ENCODE data around the gene ACER1.
A peak's percentile ranks its signal among the peaks of the same experiment; 100 is the strongest.
"Not testable (repeated sequence)": the region's sequence is repeated elsewhere in the genome, so short reads cannot be mapped to it uniquely, and the experiment has no call there.

The ACER1 gene

DNA sequence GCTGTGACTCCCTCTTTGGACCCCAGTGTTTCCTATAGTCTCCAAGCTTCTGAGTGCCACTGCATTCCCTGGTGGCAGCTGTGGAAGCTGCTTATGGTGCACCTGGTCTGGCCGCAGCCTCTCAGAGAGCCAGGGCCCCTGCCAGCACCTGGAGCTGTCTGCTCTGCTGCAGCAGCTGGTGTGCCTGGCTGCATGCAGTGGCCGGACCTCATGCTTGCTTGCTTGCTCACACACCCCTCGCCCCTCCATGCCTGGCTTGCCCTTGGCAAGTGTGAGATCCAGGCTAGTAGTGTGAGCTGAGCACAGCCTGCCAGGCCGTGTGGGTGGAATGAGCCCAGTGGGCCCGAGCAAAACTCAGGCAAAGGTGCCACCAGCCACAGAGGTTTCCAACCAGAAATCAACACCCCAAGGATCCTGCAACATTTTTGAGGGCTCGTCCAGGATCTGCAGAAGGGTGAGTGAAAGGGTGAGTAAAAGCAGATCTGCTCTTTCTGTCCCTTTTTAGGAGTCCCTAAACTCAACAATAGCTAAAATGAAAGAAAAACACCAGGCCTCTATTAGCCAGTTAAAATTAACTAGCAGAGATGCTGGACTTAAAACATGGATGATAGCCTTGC, 46.0 kb downstream of the ACER1 start:
- peaks cover 49% of the 10 kb centered on the region for H3K9me3 ChIP-seq (ENCODE audit: control insufficient read depth, insufficient read depth, low read length)
- no peaks in the 10 kb centered on the region for H3K4me1 ChIP-seq (ENCODE audit: control insufficient read depth, insufficient read depth, low read length)
- H3K27me3 ChIP-seq (ENCODE audit: control insufficient read depth, insufficient read depth, low read length) = no peaks in the 10 kb centered on the region
- H3K36me3 ChIP-seq (ENCODE audit: control insufficient read depth, insufficient read depth, low read length) = no peaks in the 10 kb centered on the region
- no peak overlapping the region for H3K9ac ChIP-seq (ENCODE audit: low read depth, low read length)
- no peak overlapping the region for H3K27ac ChIP-seq (ENCODE audit: low read depth, low read length)
- H3K4me3 ChIP-seq (ENCODE audit: low read depth, low read length) = no peak overlapping the region

DNA sequence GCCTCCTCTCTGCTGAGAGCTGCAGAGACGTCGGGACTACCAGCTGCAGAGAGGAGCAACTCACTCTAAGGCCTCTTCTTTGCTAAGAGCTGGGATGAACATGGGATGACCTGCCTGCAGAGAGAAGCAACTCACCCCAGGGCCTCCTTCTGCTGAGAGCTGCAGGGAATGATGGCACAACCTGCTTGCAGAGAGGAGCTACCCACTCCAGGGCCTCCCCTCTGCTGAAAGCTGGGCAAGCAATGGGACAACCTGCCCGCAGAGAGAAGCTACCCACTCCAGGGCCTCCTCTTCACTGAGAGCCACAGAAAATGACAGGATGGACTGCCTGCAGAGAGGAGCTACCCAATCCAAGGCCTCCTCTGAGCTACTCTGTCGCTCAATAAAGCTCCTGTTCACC, 46.7 kb downstream of the ACER1 start:
- peaks cover 42% of the 10 kb centered on the region for H3K9me3 ChIP-seq (ENCODE audit: control insufficient read depth, insufficient read depth, low read length)
- no peaks in the 10 kb centered on the region for H3K36me3 ChIP-seq (ENCODE audit: control insufficient read depth, insufficient read depth, low read length)
- H3K4me3 ChIP-seq (ENCODE audit: low read depth, low read length) = no peak overlapping the region
- H3K27me3 ChIP-seq (ENCODE audit: control insufficient read depth, insufficient read depth, low read length) = no peaks in the 10 kb centered on the region
- no peaks in the 10 kb centered on the region for H3K4me1 ChIP-seq (ENCODE audit: control insufficient read depth, insufficient read depth, low read length)
- no peak overlapping the region for H3K27ac ChIP-seq (ENCODE audit: low read depth, low read length)
- no peak overlapping the region for H3K9ac ChIP-seq (ENCODE audit: low read depth, low read length)

DNA sequence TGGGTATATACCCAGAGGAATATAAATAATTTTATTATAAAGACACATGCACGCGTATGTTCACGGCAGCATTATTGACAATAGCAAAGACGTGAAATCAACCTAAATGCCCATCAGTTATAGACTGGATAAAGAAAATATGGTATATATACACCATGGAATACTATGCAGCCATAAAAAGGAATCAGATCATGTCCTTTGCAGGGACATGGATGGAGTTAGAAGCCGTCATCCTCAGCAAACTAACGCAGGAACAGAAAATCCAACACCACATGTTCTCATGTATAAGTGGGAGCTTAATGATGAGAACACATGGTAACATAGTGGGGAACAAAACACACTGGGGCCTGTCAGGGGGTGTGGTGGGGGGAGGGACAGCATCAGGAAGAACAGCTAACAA, 51.0 kb downstream of the ACER1 start:
- peaks cover 22% of the 10 kb centered on the region for H3K9me3 ChIP-seq (ENCODE audit: control insufficient read depth, insufficient read depth, low read length)
- H3K9ac ChIP-seq (ENCODE audit: low read depth, low read length); H3K27ac ChIP-seq (ENCODE audit: low read depth, low read length); H3K4me3 ChIP-seq (ENCODE audit: low read depth, low read length); H3K36me3 ChIP-seq (ENCODE audit: control insufficient read depth, insufficient read depth, low read length); H3K4me1 ChIP-seq (ENCODE audit: control insufficient read depth, insufficient read depth, low read length); H3K27me3 ChIP-seq (ENCODE audit: control insufficient read depth, insufficient read depth, low read length): not testable (repeated sequence)

DNA sequence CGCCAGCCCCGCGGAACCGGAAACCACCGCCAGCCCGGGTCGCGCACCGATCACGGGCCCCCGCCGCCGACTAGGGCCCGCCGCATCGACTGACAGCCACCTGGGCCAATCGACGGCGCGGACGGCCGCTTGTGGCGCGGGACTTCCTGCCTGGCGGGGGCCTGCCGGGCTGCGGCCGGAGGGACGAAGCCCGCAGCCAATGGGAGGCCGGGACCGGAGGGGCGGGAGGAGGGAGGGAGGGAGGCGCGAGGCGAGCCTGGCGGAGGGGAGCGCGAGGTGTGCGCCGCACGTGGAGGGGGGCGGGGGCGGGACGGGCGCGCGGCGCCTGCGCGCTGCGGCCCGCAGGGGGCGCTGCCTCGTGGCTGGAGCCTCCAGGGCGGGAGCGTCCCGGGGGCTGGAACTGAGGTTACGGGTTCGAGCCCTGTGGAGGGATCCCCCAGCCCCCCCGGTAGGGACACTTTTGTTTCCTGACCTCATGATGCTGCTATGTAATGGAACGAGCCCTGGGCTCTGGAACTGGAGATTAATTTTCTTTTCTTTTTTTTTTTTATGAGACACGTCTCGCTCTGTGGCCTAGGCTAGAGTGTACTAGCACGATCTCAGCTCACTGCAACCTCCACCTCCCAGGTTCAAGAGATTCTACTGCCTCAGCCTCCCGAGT, 53.4 kb downstream of the ACER1 start, which contains the start of gene MLLT1:
Gene MLLT1, minus strand, starts transcription at position 45 of the 661 bp plus-strand sequence. CDS start 191 bp downstream, outside the sequence.
- Histone ChIP-seq H3K9ac (ENCODE audit: low read depth, low read length) (peak within 1 kb of the TSS; percentile 39), H3K9me3 (ENCODE audit: control insufficient read depth, insufficient read depth, low read length) (peaks cover 5% of the 10 kb centered on the region), H3K4me3 (ENCODE audit: low read depth, low read length) (peak within 1 kb of the TSS; percentile 78), H3K36me3 (ENCODE audit: control insufficient read depth, insufficient read depth, low read length) (peaks cover 5% of the 10 kb centered on the region; the same call in 1 of the 2 replicates), H3K27ac (ENCODE audit: low read depth, low read length) (no peak within 1 kb of the TSS), H3K27me3 (ENCODE audit: control insufficient read depth, insufficient read depth, low read length) (no peaks in the 10 kb centered on the region), H3K4me1 (ENCODE audit: control insufficient read depth, insufficient read depth, low read length) (peaks cover 14% of the 10 kb centered on the region)

DNA sequence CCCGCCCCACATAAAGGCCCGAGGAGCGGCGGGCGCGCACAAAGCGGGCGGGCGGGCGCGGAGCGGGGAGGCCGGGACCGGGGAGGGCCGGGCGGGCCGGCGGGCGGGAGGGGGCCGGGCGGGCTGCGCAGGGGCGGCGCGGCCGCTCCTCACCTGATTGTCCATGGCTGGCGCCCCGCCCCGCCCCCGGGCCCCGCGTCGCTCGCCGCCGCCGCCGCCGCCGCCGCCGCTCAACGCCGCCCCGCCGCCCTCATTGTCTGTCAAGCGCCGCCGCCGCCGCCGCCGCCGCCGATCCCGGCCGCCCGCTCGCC, 53.8 kb downstream of the ACER1 start:
- Histone ChIP-seq H3K4me1 (ENCODE audit: control insufficient read depth, insufficient read depth, low read length) (peaks cover 18% of the 10 kb centered on the region), H3K27me3 (ENCODE audit: control insufficient read depth, insufficient read depth, low read length) (no peaks in the 10 kb centered on the region), H3K9ac (ENCODE audit: low read depth, low read length) (no peak overlapping the region), H3K4me3 (ENCODE audit: low read depth, low read length) (peak overlapping the region; percentile 78; the same call in 1 of the 2 replicates), H3K27ac (ENCODE audit: low read depth, low read length) (no peak overlapping the region), H3K36me3 (ENCODE audit: control insufficient read depth, insufficient read depth, low read length) (peaks cover 5% of the 10 kb centered on the region; the same call in 1 of the 2 replicates), H3K9me3 (ENCODE audit: control insufficient read depth, insufficient read depth, low read length) (peaks cover 5% of the 10 kb centered on the region)

DNA sequence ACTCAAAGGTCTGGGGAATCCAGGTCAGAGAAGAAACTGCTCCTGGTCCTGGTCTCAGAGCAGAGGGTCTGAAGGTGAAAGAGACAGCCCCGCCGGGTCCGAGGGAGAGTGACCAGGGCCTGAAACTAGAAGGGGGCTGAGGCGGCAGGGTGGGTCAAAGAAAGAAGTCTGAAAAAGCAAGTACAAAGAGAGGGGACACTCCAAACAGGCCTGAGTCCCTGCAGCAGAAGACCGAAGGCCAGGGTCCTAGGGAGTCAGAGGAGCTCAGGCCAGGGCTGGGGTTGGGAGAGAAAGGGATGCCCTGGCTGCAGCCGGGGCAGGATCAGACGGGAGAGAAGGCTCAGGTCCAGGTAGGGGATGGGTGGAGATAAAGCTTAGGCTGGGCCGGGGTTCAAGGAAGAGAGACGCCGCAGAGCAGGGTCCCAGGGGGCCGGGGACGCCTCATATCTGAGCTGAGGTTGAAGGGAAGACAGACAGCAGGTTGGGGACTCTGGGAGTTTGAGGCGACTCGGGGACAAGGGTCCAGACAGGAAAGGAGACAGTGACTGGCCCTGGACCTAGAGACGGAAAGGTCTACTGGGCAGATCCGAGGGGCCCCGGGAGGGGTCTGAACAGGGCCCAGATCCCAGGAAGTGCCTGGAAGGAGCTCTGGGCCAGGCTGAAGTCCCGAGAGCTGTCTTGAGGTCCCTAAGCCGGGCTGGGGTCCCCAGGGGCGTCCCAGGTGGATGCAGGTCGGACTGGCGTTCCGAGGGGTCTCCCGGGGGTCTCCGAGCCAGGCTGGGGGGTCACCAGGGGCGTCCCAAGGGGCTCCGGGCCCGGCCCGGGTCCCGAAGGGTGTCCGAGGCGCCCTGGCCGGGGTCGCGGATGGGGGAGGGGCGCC, 54.4 kb downstream of the ACER1 start:
- H3K27ac ChIP-seq (ENCODE audit: low read depth, low read length) = no peak overlapping the region
- H3K27me3 ChIP-seq (ENCODE audit: control insufficient read depth, insufficient read depth, low read length) = no peaks in the 10 kb centered on the region
- H3K4me3 ChIP-seq (ENCODE audit: low read depth, low read length) = peak overlapping the region; percentile 78
- H3K9ac ChIP-seq (ENCODE audit: low read depth, low read length) = peak overlapping the region; percentile 39
- H3K9me3 ChIP-seq (ENCODE audit: control insufficient read depth, insufficient read depth, low read length) = peaks cover 5% of the 10 kb centered on the region
- peaks cover 24% of the 10 kb centered on the region for H3K4me1 ChIP-seq (ENCODE audit: control insufficient read depth, insufficient read depth, low read length)
- H3K36me3 ChIP-seq (ENCODE audit: control insufficient read depth, insufficient read depth, low read length) = peaks cover 5% of the 10 kb centered on the region; the same call in 1 of the 2 replicates

DNA sequence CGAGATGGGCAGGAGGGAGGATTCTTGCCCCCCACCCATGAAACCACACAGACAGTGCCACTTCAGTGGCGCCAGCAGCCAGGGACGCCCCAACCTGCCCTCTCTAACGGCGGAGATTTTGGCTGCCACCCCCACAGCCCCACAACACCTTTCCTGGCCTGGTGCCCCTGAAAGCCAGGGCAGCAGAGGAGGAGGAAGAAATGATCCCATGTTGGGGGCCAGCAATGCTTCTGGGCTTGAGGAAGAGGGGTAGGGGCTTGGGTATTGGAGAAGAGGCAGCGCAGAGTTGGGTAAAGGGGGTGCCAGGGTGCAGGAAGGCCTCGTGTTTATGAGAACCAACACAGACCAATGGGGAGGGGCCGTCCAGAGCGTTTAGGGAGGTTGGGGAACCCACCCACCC, 55.4 kb downstream of the ACER1 start:
- Histone ChIP-seq H3K27me3 (ENCODE audit: control insufficient read depth, insufficient read depth, low read length) (no peaks in the 10 kb centered on the region), H3K9ac (ENCODE audit: low read depth, low read length) (no peak overlapping the region), H3K4me3 (ENCODE audit: low read depth, low read length) (peak overlapping the region; percentile 78; the same call in 1 of the 2 replicates), H3K27ac (ENCODE audit: low read depth, low read length) (no peak overlapping the region), H3K4me1 (ENCODE audit: control insufficient read depth, insufficient read depth, low read length) (peaks cover 32% of the 10 kb centered on the region), H3K9me3 (ENCODE audit: control insufficient read depth, insufficient read depth, low read length) (peaks cover 5% of the 10 kb centered on the region), H3K36me3 (ENCODE audit: control insufficient read depth, insufficient read depth, low read length) (peaks cover 5% of the 10 kb centered on the region; the same call in 1 of the 2 replicates)

DNA sequence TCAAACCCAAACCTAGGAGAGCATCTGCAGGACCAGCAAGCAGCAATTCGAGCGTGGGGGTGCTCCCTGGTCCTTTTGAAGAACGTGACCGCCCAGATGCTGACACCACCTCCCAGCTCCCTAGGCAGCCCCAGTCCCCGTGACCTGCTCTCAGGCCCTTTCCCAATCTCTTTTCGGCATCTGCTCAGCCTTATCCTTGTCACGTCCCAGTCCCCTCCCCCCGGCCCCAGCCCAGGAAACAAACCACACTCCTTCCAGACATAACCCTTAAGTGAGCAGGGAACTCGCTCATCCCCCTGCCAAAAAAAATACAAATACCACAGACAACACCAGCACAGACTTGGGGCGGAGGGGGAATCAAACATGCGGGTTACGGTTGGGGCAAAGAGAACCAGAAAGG, 57.0 kb downstream of the ACER1 start:
- H3K9me3 ChIP-seq (ENCODE audit: control insufficient read depth, insufficient read depth, low read length) = peaks cover 5% of the 10 kb centered on the region; the same call in 1 of the 2 replicates
- peaks cover 5% of the 10 kb centered on the region; the same call in 1 of the 2 replicates for H3K36me3 ChIP-seq (ENCODE audit: control insufficient read depth, insufficient read depth, low read length)
- no peak overlapping the region for H3K27ac ChIP-seq (ENCODE audit: low read depth, low read length)
- H3K9ac ChIP-seq (ENCODE audit: low read depth, low read length) = no peak overlapping the region
- H3K4me1 ChIP-seq (ENCODE audit: control insufficient read depth, insufficient read depth, low read length) = peaks cover 48% of the 10 kb centered on the region
- no peaks in the 10 kb centered on the region for H3K27me3 ChIP-seq (ENCODE audit: control insufficient read depth, insufficient read depth, low read length)
- no peak overlapping the region for H3K4me3 ChIP-seq (ENCODE audit: low read depth, low read length)

DNA sequence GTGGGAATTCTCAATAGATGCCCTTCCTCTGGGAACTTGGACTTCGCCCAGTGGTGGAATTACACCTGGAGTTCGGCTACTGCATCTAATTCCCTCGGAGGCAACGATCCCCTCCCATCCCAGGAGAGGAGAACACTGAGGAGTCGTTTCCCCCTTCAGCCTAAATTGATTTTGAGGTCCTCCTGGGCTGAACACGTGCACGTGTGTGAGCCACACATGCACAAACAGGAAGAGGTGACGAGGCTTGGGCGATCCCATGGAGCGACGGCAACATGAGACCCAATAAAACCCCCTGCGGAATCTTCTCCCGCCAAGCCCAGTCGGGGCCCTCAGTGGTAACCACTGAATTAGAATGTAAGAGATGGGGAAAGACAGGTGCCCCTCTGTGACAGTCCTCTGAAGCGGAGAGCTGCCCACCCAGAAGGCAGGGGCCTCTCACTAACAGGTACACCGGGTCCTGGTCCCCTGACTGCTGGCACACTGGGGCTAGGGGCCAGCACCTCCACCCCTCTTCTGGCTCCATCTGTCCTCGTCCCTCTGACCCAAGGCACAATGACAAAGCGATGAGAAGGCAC, 58.2 kb downstream of the ACER1 start:
- Histone ChIP-seq H3K27ac (ENCODE audit: low read depth, low read length) (no peak overlapping the region), H3K9me3 (ENCODE audit: control insufficient read depth, insufficient read depth, low read length) (peaks cover under 1% of the 10 kb centered on the region; the same call in 1 of the 2 replicates), H3K4me1 (ENCODE audit: control insufficient read depth, insufficient read depth, low read length) (peaks cover 53% of the 10 kb centered on the region), H3K27me3 (ENCODE audit: control insufficient read depth, insufficient read depth, low read length) (no peaks in the 10 kb centered on the region), H3K4me3 (ENCODE audit: low read depth, low read length) (no peak overlapping the region), H3K36me3 (ENCODE audit: control insufficient read depth, insufficient read depth, low read length) (peaks cover 10% of the 10 kb centered on the region), H3K9ac (ENCODE audit: low read depth, low read length) (no peak overlapping the region)

DNA sequence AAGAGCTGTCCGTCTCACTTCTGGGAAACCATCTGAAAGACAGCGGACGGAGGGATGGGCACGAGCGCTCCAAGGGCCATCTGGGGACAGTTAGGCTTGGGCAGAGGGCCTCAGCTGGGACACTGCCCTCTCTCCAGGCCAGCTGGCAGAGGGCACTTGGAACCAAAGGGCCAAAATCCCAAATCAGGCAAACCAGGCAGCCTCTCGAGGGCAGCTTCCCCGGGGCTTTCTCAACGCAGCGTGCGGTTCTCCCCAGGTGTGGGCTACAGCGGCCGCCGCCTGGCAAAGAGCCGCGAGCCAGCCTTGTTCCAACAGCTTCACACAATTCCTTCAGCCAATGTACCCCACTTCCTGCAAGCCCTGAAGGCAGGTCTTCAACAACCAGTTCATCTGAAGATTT, 58.7 kb downstream of the ACER1 start:
- no peak overlapping the region for H3K4me3 ChIP-seq (ENCODE audit: low read depth, low read length)

More for the DNA sequence above, 58.7 kb downstream of the ACER1 start:
- H3K27ac ChIP-seq (ENCODE audit: low read depth, low read length) = no peak overlapping the region
- H3K36me3 ChIP-seq (ENCODE audit: control insufficient read depth, insufficient read depth, low read length) = peaks cover 15% of the 10 kb centered on the region
- no peaks in the 10 kb centered on the region for H3K27me3 ChIP-seq (ENCODE audit: control insufficient read depth, insufficient read depth, low read length)
- H3K9ac ChIP-seq (ENCODE audit: low read depth, low read length) = no peak overlapping the region
- peaks cover 53% of the 10 kb centered on the region for H3K4me1 ChIP-seq (ENCODE audit: control insufficient read depth, insufficient read depth, low read length)
- H3K9me3 ChIP-seq (ENCODE audit: control insufficient read depth, insufficient read depth, low read length) = no peaks in the 10 kb centered on the region
